ENCODE data around the gene SLC2A6. TPM values are rescaled to one million over a fixed set of nuclear protein-coding genes. Genes with fewer than 3 reads are reported as not detected.

Gene SLC2A6
- total RNA-seq, 1 experiment from 2014 or later: 10.7 TPM

DNA sequence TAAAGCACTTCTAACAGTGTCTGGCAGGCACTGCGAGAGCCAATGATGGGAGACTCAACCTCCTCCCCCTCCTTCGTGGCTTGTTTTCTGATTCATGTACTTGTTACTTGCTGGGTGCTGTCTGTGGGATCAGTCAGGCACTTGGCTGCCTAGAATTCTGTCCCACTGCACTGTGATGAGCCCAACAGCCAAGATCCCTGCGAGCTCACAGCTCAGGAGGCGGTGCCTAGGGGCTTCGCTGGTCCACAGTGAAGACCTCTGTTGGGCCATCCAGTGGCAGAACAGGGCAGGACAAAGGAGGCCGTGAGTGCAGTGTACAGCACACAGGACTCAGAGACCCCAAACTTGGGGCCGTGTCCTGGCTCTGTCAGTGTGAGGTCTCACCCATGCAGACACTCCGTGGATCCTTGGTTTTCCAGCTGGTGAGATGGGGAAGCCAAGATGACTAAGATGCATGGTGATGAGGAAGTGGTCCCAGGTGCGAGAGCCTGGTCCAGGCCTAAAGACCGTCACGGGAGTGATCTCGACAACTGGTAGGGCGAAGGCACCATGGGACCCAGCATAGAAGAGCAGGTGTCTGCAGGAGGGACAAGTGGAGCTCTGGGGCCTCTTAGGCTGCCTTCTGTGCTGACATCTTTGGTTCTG lies 26.4 kb upstream of the SLC2A6 start:
- H4K20me1 ChIP-seq (ENCODE audit: insufficient read depth): no peaks in the 10 kb centered on the region
- no peaks in the 10 kb centered on the region for H3K79me2 ChIP-seq (ENCODE audit: insufficient read depth, low read length)
- intact Hi-C loops (cut with micrococcal nuclease): no loop called here
- H3K9me3 ChIP-seq (ENCODE audit: control insufficient read depth in 1 of 2, insufficient read depth in 1 of 2, low read depth in 1 of 2, low read length in 2 of 2): peaks cover 8 to 18% of the 10 kb centered on the region in 2 experiments
- no peaks in the 10 kb centered on the region for H3K9me2 ChIP-seq (ENCODE audit: insufficient read depth)
- POLR2A ChIA-PET: no interaction called here
- no peak overlapping the region for H3K4me2 ChIP-seq (ENCODE audit: low read length)
- CTCF ChIA-PET: interaction anchor here (1.1 kb wide), 1 partner anchor 19 kb away, joined by 4 read pairs; no protein-coding TSS in a partner anchor
- no peaks in the 10 kb centered on the region for H3K27me3 ChIP-seq (ENCODE audit: insufficient read depth, low read length)
- no peak for TF ChIP-seq ZNF274 (IDR thresholded peaks at IDR 0.05; ENCODE audit: low read depth, low read length)
- no peak for TF ChIP-seq REST (IDR thresholded peaks at IDR 0.05; ENCODE audit: low read depth)
- no peak for TF ChIP-seq SP1 (IDR thresholded peaks at IDR 0.05; ENCODE audit: low read depth)
- ATAC-seq (no peak), DNase-seq (ENCODE audit: low read depth, low spot score) (no peak)
- H3K4me3 ChIP-seq (replicated peaks in 1 of 2; ENCODE audit: low read depth in 1 of 2, low read length in 2 of 2): no peak overlapping the region
- BruUV-seq (replicated peaks): no TSS peak
- no peaks in the 10 kb centered on the region for H3K36me3 ChIP-seq (ENCODE audit: control insufficient read depth in 1 of 2, insufficient read depth in 2 of 2, low read length in 2 of 2)
- peaks cover 6 to 10% of the 10 kb centered on the region in 2 experiments; a peak in 3 of 4 replicates for H3K4me1 ChIP-seq (ENCODE audit: control insufficient read depth in 1 of 2, insufficient read depth in 2 of 2, low read length in 2 of 2)
- H3K27ac ChIP-seq (ENCODE audit: low read depth, low read length): no peak overlapping the region
- RAD21 ChIA-PET (ENCODE audit: low non-redundant PET in 1 of 2, low total read pairs in 2 of 2, uncharacterized antibody in 2 of 2, unreplicated experiment in 2 of 2): no interaction called here
- H3K9ac ChIP-seq (ENCODE audit: low read length): no peak overlapping the region
- H2AFZ ChIP-seq (ENCODE audit: low read depth, low read length, poor library complexity, severe bottlenecking): no peak overlapping the region

DNA sequence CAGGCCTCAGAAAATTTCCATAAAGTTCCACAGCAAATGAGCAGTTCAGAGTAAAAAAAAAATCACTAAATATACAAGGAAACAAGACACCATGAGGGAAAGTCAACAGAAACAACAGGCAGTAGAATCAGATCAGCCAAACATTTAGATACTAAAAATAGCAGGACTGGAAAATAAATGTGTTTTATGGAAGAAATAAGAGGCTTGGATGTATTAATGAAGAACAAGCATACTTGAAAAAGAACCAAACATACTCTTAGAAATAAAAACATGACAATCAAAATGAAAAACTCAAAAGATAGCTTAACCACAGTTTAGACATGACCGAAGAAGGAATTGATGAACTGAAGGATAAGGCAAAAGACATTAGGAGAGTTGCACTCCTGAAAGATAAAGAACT lies 23.2 kb upstream of the SLC2A6 start:
- no peak overlapping the region for H3K9ac ChIP-seq (ENCODE audit: low read length)
- no peak for TF ChIP-seq SP1 (IDR thresholded peaks at IDR 0.05; ENCODE audit: low read depth)
- TF ChIP-seq REST (IDR thresholded peaks at IDR 0.05; ENCODE audit: low read depth): no peak
- TF ChIP-seq FOSL1 (IDR thresholded peaks at IDR 0.05; ENCODE audit: low read depth): no peak
- no peak for TF ChIP-seq SRF (IDR thresholded peaks at IDR 0.05; ENCODE audit: low read depth)
- no peak for TF ChIP-seq ZNF274 (IDR thresholded peaks at IDR 0.05; ENCODE audit: low read depth, low read length)
- no peak for TF ChIP-seq YY1 (IDR thresholded peaks at IDR 0.05; ENCODE audit: extremely low read depth, insufficient replicate concordance, low read depth, low read length)
- TF ChIP-seq CEBPB (IDR thresholded peaks at IDR 0.05; ENCODE audit: low read depth): no peak
- TF ChIP-seq POLR2AphosphoS5 (IDR thresholded peaks at IDR 0.05; ENCODE audit: low read depth, low read length): no peak
- no peak for TF ChIP-seq EZH2 (IDR thresholded peaks at IDR 0.05)
- no peak for TF ChIP-seq TCF7L2 (IDR thresholded peaks at IDR 0.05; ENCODE audit: borderline replicate concordance, extremely low read depth, insufficient read depth, insufficient read length)
- TF ChIP-seq SIN3A (IDR thresholded peaks at IDR 0.05; ENCODE audit: low read depth): no peak
- TF ChIP-seq JUND (IDR thresholded peaks at IDR 0.05): no peak
- TF ChIP-seq CBX3 (IDR thresholded peaks at IDR 0.05; ENCODE audit: low read depth): no peak

More for the DNA sequence above, 23.2 kb upstream of the SLC2A6 start:
- H3K27ac ChIP-seq (ENCODE audit: low read depth, low read length): no peak overlapping the region
- POLR2A ChIA-PET: no interaction called here
- H3K9me2 ChIP-seq (ENCODE audit: insufficient read depth): no peaks in the 10 kb centered on the region
- H3K9me3 ChIP-seq (ENCODE audit: control insufficient read depth in 1 of 2, insufficient read depth in 1 of 2, low read depth in 1 of 2, low read length in 2 of 2): peaks cover 8 to 18% of the 10 kb centered on the region in 2 experiments
- no peaks in the 10 kb centered on the region for H3K79me2 ChIP-seq (ENCODE audit: insufficient read depth, low read length)
- RAD21 ChIA-PET (ENCODE audit: low non-redundant PET in 1 of 2, low total read pairs in 2 of 2, uncharacterized antibody in 2 of 2, unreplicated experiment in 2 of 2): no interaction called here
- DNase-seq (ENCODE audit: low read depth, low spot score) (no peak), ATAC-seq (no peak)
- no peaks in the 10 kb centered on the region for H3K36me3 ChIP-seq (ENCODE audit: control insufficient read depth in 1 of 2, insufficient read depth in 2 of 2, low read length in 2 of 2)
- no peak overlapping the region for H3K4me3 ChIP-seq (replicated peaks in 1 of 2; ENCODE audit: low read depth in 1 of 2, low read length in 2 of 2)
- intact Hi-C loops (cut with micrococcal nuclease): no loop called here
- no peak overlapping the region for H3K4me2 ChIP-seq (ENCODE audit: low read length)
- no peaks in the 10 kb centered on the region for H4K20me1 ChIP-seq (ENCODE audit: insufficient read depth)
- CTCF ChIA-PET: no interaction called here
- no peaks in the 10 kb centered on the region; the same call in 1 of the 2 replicates for H3K27me3 ChIP-seq (ENCODE audit: insufficient read depth, low read length)
- no TSS peak for BruUV-seq (replicated peaks)
- no peak overlapping the region for H2AFZ ChIP-seq (ENCODE audit: low read depth, low read length, poor library complexity, severe bottlenecking)
- no peaks in the 10 kb centered on the region; a peak in 1 of 4 replicates for H3K4me1 ChIP-seq (ENCODE audit: control insufficient read depth in 1 of 2, insufficient read depth in 2 of 2, low read length in 2 of 2)

Data from HCT116 (cell line).